SJSA1 (cell line): ENCODE results near the gene NUF2. TPM values are rescaled to one million over a fixed set of nuclear protein-coding genes. Genes with fewer than 3 reads are reported as not detected.
"Not testable (repeated sequence)": the region's sequence is repeated elsewhere in the genome, so short reads cannot be mapped to it uniquely, and the experiment has no call there.

Experiments used
- DNase-seq, 2 experiments: peaks; one replicate each; pipeline ENCODE4 v3.0.0-alpha.2; 2015 to 2020; ENCODE audit warnings: low spot score in 2 of 2, low read depth in 1 of 2
- H3K27ac ChIP-seq: fragments of 250-450 bp; sonication (Bioruptor Pico); 2 replicates; pipeline ENCODE4 v1.5.1; 2020; ENCODE audit warnings: mild to moderate bottlenecking, moderate library complexity
- H3K27me3 ChIP-seq: fragments of 250-450 bp; sonication (Bioruptor Pico); replicated peaks from 2 replicates; pipeline ENCODE4 v1.5.1; 2020; ENCODE audit warnings: mild to moderate bottlenecking, moderate library complexity
- H3K36me3 ChIP-seq: fragments of 250-450 bp; sonication (Bioruptor Pico); 2 replicates; pipeline ENCODE4 v1.5.1; 2020; ENCODE audit warnings: mild to moderate bottlenecking
- H3K4me1 ChIP-seq: fragments of 250-450 bp; sonication (Bioruptor Pico); replicated peaks from 2 replicates; pipeline ENCODE4 v1.6.1; 2021; ENCODE audit warnings: mild to moderate bottlenecking
- H3K4me3 ChIP-seq: fragments of 250-450 bp; sonication (Bioruptor Pico); 2 replicates; pipeline ENCODE4 v1.5.1; 2020; ENCODE audit warnings: mild to moderate bottlenecking
- H3K9me3 ChIP-seq: fragments of 250-450 bp; sonication (Bioruptor Pico); replicated peaks from 2 replicates; pipeline ENCODE4 v1.5.1; 2020; ENCODE audit warnings: mild to moderate bottlenecking
- total RNA-seq: library from RNA; depleted of rRNA; stranded (reverse); fragments of >200 nt; shearing (Covaris generic); gene quantifications from 2 replicates; pipeline ENCODE4 v1.2.3, GENCODE V29; 2014

The NUF2 gene
- total RNA-seq, 1 experiment from 2014 or later: 71.8 TPM

DNA sequence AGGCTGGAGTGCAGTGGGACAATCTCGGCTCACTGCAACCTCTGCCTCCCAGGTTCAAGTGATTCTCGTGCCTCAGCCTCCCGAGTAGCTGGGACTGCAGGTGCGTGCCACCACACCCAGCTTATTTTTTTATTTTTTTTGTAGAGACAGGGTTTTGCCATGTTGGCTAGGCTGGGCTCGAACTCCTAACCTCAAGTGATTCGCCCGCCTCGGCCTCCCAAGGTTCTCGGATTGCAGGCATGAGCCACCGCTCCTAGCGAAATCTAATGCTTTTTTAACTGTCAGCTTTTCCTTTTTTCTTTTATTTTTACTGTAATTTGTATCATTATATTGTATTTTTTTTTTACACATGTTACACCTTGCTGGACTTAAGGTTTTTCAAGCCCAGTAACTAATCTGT, 36.4 kb downstream of the NUF2 start:
- not testable (repeated sequence) for DNase-seq, H3K9me3 ChIP-seq, H3K4me3 ChIP-seq, H3K4me1 ChIP-seq, H3K27ac ChIP-seq, H3K27me3 ChIP-seq
- peaks cover 30% of the 10 kb centered on the region for H3K36me3 ChIP-seq

GRCh38 chr1:163361123-163361934, 39.6 kb downstream of the NUF2 start:
- no peak for DNase-seq
- Histone ChIP-seq H3K36me3 (peaks cover 11% of the 10 kb centered on the region), H3K4me1 (0 out of 2 replicates have a peak, but pooled peaks cover 3% of the 10 kb centered on the region), H3K4me3 (no peak overlapping the region), H3K27ac (no peak overlapping the region), H3K27me3 (peaks cover 5% of the 10 kb centered on the region), H3K9me3 (no peaks in the 10 kb centered on the region)

DNA sequence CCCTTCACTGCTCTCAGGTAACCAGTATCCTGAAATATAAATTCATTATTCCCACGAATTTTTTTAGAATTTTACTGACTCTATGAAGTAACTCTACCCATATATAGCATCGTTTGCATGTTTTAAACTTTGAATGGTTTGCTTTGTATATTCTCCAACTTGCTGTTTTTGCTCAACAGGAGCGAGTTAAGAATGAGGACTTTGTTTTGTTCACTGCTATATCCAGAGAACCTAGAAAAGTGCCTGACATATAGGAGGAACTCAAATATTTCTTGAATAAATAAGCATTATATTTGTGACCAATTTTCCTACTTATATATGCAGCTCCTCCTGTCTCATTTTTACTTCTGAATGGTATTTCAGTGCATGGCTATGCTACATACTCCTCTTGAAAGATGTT, 43.4 kb downstream of the NUF2 start:
- H3K9me3 ChIP-seq: no peaks in the 10 kb centered on the region
- peaks cover 33% of the 10 kb centered on the region for H3K27me3 ChIP-seq
- H3K36me3 ChIP-seq: no peaks in the 10 kb centered on the region

GRCh38 chr1:163366555-163366954, 44.8 kb downstream of the NUF2 start:
- Histone ChIP-seq H3K36me3 (no peaks in the 10 kb centered on the region), H3K4me1 (no peaks in the 10 kb centered on the region), H3K27me3 (peaks cover 35% of the 10 kb centered on the region), H3K4me3 (no peak overlapping the region), H3K9me3 (no peaks in the 10 kb centered on the region), H3K27ac (no peak overlapping the region)
- DNase-seq: no peak

More for the DNA sequence above, 43.4 kb downstream of the NUF2 start:
- Histone ChIP-seq H3K27ac (no peak overlapping the region), H3K4me1 (no peaks in the 10 kb centered on the region), H3K4me3 (no peak overlapping the region)
- no peak for DNase-seq

GRCh38 chr1:163367721-163368120, 46.0 kb downstream of the NUF2 start:
- Histone ChIP-seq H3K36me3 (no peaks in the 10 kb centered on the region), H3K4me1 (no peaks in the 10 kb centered on the region), H3K9me3 (no peaks in the 10 kb centered on the region), H3K4me3 (no peak overlapping the region), H3K27me3 (peaks cover 35% of the 10 kb centered on the region), H3K27ac (no peak overlapping the region)
- no peak for DNase-seq

DNA sequence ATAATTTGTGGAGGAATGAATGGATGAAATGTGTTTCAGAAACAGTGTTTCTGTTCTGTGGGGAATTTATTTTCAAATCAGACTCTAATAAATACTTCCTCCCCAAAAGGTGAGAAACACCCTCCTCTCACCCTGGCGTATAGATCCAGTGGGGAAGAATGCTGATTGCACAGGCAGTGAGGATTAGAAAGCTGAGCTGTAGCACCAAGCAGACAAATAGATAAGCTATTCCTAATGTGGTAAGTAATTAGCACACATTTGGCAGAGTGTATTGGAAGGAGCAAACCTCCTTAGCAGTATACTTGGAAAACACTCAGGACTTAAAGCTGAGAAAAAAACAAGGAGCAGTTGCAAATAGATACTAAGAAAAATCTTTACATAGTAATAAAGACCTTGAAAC, 50.8 kb downstream of the NUF2 start:
- Histone ChIP-seq H3K36me3 (no peaks in the 10 kb centered on the region), H3K4me1 (no peaks in the 10 kb centered on the region), H3K27me3 (peaks cover 26% of the 10 kb centered on the region), H3K27ac (no peak overlapping the region), H3K9me3 (no peaks in the 10 kb centered on the region), H3K4me3 (no peak overlapping the region)
- no peak for DNase-seq

DNA sequence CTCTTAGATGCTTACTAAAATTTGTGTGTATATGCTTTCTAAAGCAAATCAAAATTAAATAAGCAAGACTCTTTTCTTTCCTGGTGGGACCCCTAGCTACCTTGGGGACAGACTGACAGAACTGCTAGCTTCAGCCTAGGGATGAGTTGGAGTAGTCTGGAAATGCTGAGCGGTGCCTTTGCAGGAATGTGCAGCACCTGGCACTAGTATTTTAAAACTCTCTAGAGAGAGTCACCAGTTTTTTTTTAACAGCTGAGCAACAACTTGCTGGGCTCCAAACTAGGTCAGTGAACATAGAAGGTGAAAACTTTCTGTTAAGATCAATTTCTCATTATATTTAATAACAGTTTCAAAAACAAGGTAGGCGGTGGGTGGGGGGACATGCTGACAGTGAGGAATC, 56.8 kb downstream of the NUF2 start:
- no peak for DNase-seq
- H3K9me3 ChIP-seq: no peaks in the 10 kb centered on the region
- no peaks in the 10 kb centered on the region for H3K4me1 ChIP-seq
- H3K4me3 ChIP-seq: no peak overlapping the region
- no peak overlapping the region for H3K27ac ChIP-seq
- peaks cover 15% of the 10 kb centered on the region; the same call in 1 of the 2 replicates for H3K27me3 ChIP-seq
- H3K36me3 ChIP-seq: no peaks in the 10 kb centered on the region

DNA sequence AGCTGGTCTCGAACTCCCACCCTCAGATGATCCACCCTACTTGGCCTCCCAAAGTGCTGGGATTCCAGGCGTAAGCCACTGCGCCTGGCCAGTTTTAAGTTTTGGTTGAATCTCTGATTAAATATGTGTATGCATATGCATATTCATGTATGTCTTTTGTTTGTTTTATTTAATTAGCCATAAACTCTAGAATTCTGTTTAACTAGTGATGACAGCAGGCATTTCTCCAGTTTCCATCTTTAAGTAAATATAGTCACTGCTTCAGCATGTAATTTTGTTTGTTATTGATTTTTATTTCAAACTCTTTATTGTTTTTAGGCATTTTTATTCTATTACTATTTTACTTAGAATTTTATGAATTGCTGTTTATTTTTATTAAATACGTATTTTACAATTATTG, 58.0 kb downstream of the NUF2 start:
- Histone ChIP-seq H3K36me3 (no peaks in the 10 kb centered on the region), H3K27me3 (peaks cover 20% of the 10 kb centered on the region), H3K27ac (no peak overlapping the region), H3K9me3 (no peaks in the 10 kb centered on the region), H3K4me3 (no peak overlapping the region), H3K4me1 (no peaks in the 10 kb centered on the region)
- no peak for DNase-seq

DNA sequence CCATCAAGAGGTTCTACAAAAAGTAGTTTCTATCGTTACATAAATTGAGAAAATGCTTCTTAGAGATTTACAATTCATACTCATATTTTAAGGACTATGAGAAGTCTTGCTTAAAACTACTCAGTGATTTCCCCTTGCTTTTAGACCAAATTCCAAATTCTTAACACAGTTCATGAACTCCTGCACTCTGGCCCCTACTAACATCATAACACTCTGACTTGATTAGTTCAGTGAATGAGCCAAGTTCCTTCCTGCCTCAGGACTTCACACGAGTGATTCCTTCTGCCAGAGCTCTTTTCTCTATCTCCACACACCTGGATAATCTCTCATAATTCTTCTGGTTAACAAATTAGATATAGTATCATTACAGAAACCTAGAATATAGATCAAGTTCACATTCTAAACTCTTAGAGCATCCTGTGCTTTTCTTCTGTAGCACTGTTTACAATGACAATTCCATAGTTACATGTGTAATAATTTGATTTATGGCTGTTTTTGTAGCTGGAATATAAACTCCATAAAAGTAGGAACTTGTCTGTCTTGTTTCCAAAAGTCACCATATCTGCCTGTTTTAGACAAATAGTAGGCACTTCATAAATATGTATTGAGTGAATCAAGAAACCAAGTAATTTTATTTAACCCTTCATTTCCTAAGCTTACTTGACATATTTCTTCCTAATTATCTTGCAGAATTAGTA, 59.9 kb downstream of the NUF2 start:
- H3K36me3 ChIP-seq: no peaks in the 10 kb centered on the region
- no peak for DNase-seq
- peaks cover 24% of the 10 kb centered on the region for H3K27me3 ChIP-seq
- no peak overlapping the region for H3K4me3 ChIP-seq
- no peak overlapping the region for H3K27ac ChIP-seq
- H3K9me3 ChIP-seq: no peaks in the 10 kb centered on the region
- no peaks in the 10 kb centered on the region for H3K4me1 ChIP-seq

DNA sequence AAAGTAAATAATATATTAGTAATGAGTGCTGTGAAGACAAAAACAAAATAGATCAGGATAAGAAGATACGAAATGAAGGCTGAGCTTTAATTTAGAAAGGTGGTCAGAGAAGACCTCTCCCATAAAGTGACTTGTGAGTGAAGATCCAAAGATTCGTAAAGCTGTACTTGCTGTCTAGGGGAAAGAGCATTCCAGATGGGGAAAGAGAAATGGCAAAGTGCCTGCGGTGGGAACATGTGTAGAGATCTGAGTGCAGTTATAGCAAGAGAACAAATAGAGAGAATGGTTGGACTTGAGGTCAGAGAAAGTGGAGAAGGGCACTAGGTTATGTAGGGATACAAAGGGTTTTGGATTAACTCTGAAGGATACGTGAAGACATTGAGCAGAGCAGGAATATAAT, 60.6 kb downstream of the NUF2 start:
- no peaks in the 10 kb centered on the region for H3K36me3 ChIP-seq
- H3K27ac ChIP-seq: no peak overlapping the region
- H3K27me3 ChIP-seq: peaks cover 24% of the 10 kb centered on the region
- no peak overlapping the region for H3K4me3 ChIP-seq
- H3K4me1 ChIP-seq: no peaks in the 10 kb centered on the region
- no peaks in the 10 kb centered on the region for H3K9me3 ChIP-seq
- no peak for DNase-seq

DNA sequence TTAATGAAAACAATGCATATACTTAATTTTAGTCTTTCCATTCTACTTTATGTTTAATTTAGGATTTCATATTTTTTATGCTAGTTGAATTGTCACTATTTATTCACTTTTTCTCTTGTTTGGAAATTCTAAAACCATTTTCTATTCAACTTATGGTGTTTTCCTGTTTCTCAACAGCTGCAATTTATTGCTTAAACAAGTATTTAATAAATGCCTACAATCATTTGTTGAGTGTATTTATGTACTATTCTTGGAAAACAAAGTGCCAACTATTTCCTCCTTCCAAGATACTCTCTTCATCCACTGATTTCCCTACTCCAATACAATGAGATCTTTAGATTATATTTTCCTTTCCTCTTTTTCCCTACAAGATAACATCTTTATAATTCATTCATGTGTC, 65.4 kb downstream of the NUF2 start:
- H3K36me3 ChIP-seq: no peaks in the 10 kb centered on the region
- no peak overlapping the region for H3K4me3 ChIP-seq
- H3K27me3 ChIP-seq: peaks cover 15% of the 10 kb centered on the region; the same call in 1 of the 2 replicates
- no peak overlapping the region for H3K27ac ChIP-seq
- H3K9me3 ChIP-seq: no peaks in the 10 kb centered on the region
- no peak for DNase-seq
- H3K4me1 ChIP-seq: no peaks in the 10 kb centered on the region

- Histone ChIP-seq H3K4me3 (no peak overlapping the region), H3K9me3 (no peaks in the 10 kb centered on the region), H3K27ac (no peak overlapping the region), H3K4me1 (no peaks in the 10 kb centered on the region), H3K36me3 (no peaks in the 10 kb centered on the region), H3K27me3 (peaks cover 6% of the 10 kb centered on the region; the same call in 1 of the 2 replicates)
- no peak for DNase-seq
Measured at GRCh38 chr1:163388970-163389369, 67.2 kb downstream of the NUF2 start.

GRCh38 chr1:163395790-163396189, 74.0 kb downstream of the NUF2 start:
- no peak overlapping the region for H3K4me3 ChIP-seq
- DNase-seq: no peak

DNA sequence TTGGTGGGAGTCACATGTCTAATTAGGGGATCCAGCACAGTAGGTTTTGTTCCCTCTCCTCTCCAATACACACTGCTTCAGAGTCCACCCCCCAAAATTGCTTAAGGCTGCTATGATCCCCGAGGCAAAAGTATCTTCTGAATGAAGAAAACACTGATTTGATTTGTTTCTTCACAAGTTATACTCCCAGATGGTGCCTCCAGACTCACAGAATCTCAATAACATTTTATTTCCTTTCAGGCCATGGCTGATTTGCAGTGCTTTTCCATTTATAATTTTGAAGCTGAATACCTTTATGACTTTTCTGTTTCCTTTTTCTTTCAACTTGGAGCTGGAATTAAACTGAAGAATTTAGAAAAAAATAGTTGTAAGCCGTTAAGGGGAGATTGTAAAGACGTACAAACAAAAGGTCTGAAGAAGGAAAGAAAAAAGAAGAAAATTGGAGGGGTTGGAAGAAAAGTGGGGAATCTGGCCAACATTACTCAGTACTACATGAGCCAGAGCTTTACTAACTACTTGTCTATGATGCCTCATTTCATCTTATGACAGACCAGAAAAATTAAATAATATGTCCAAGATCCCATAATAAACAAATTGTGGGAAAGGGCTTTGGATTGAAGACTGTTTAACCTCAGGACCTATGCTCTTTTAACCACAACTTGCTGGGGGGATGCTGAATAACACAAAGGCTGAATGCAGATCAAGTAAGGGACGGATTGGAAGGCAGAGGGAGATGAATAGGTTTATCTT, 75.9 kb downstream of the NUF2 start:
- Histone ChIP-seq H3K9me3 (no peaks in the 10 kb centered on the region), H3K4me3 (no peak overlapping the region), H3K27ac (no peak overlapping the region), H3K4me1 (no peaks in the 10 kb centered on the region), H3K36me3 (no peaks in the 10 kb centered on the region), H3K27me3 (peaks cover 5% of the 10 kb centered on the region; the same call in 1 of the 2 replicates)
- no peak for DNase-seq

More at GRCh38 chr1:163395790-163396189, 74.0 kb downstream of the NUF2 start:
- Histone ChIP-seq H3K27ac (no peak overlapping the region), H3K9me3 (no peaks in the 10 kb centered on the region), H3K4me1 (no peaks in the 10 kb centered on the region), H3K27me3 (peaks cover 5% of the 10 kb centered on the region; the same call in 1 of the 2 replicates), H3K36me3 (no peaks in the 10 kb centered on the region)
